Calu3 (cell line): Measurements from ENCODE around the gene ZNF888. TPM values are rescaled to one million over a fixed set of nuclear protein-coding genes. Genes with fewer than 3 reads are reported as not detected.
"Not testable (repeated sequence)": the region's sequence is repeated elsewhere in the genome, so short reads cannot be mapped to it uniquely, and the experiment has no call there.

Experiments used
- BruUV-seq: library from RNA; stranded (reverse); fragments of 400-500 nt; replicated peaks from 2 replicates; lab custom pipeline; 2021; lab: Mats Ljungman, UMichigan
- CTCF ChIA-PET: fragments of 300-600 bp; sonication (Branson Sonifier 250); formaldehyde crosslinking; loops from one replicate; lab custom pipeline; 2022; ENCODE audit warnings: antibody characterized with exemption; lab: Charles Lee
- DNase-seq: peaks from one replicate; pipeline ENCODE4 v3.0.0; 2022
- H3K27ac Mint-ChIP-seq: one replicate; pipeline ENCODE4 v1.8.0; 2022; ENCODE audit warnings: mixed read lengths; ENCODE audit not compliant: unreplicated experiment
- H3K27me3 Mint-ChIP-seq: one replicate; pipeline ENCODE4 v1.8.0; 2022; ENCODE audit warnings: mixed read lengths; ENCODE audit not compliant: unreplicated experiment
- H3K36me3 Mint-ChIP-seq: one replicate; pipeline ENCODE4 v1.8.0; 2022; ENCODE audit warnings: mild to moderate bottlenecking, moderate library complexity, mixed read lengths; ENCODE audit not compliant: insufficient read depth, unreplicated experiment
- H3K4me1 Mint-ChIP-seq: one replicate; pipeline ENCODE4 v1.8.0; 2022; ENCODE audit warnings: mild to moderate bottlenecking, low read depth, mixed read lengths; ENCODE audit not compliant: unreplicated experiment
- H3K4me3 Mint-ChIP-seq: one replicate; pipeline ENCODE4 v1.8.0; 2022; ENCODE audit warnings: mild to moderate bottlenecking, low read depth, moderate library complexity, mixed read lengths; ENCODE audit not compliant: unreplicated experiment
- H3K9me3 Mint-ChIP-seq: one replicate; pipeline ENCODE4 v1.8.0; 2022; ENCODE audit warnings: low read depth, mixed read lengths; ENCODE audit not compliant: unreplicated experiment
- CTCF ChIP-seq: fragments of 200-600 bp; IDR thresholded peaks from one replicate; pipeline ENCODE4 v1.8.0; 2022; ENCODE audit warnings: antibody characterized with exemption; ENCODE audit not compliant: unreplicated experiment
- intact Hi-C: fragments of 100-400 bp; cut with micrococcal nuclease; formaldehyde crosslinking; loops from one replicate; pipeline ENCODE4 v1.10.0; 2022; ENCODE audit not compliant: unreplicated experiment
- total RNA-seq: library from RNA; stranded (reverse); gene quantifications from 2 replicates; pipeline ENCODE4 v1.2.3, GENCODE V29; 2022

Gene ZNF888
- total RNA-seq, 1 experiment from 2014 or later, result 25.5 TPM

- intact Hi-C loops, result loop anchor here (5.0 to 10.0 kb wide), 3 partner anchors 156 to 251 kb away; partner anchors contain the start of genes ZNF600, ZNF611 and ZNF665
- peaks cover 34% of the 10 kb centered on the region for H3K4me1 Mint-ChIP-seq
These were observed 20.1 kb upstream of the ZNF888 start for GRCh38 chr19:52943134-52943883.

GRCh38 chr19:52942386-52943133 lies 19.3 kb upstream of the ZNF888 start:
- TSS peak; percentile 91 for BruUV-seq

More at GRCh38 chr19:52943134-52943883, 20.1 kb upstream of the ZNF888 start:
- Mint-ChIP-seq H3K9me3 (no peaks in the 10 kb centered on the region), H3K27ac (peak overlapping the region; percentile 90), H3K27me3 (no peaks in the 10 kb centered on the region), H3K36me3 (peaks cover 68% of the 10 kb centered on the region), H3K4me3 (peak overlapping the region; percentile 76)
- DNase-seq, result no peak
- CTCF ChIA-PET, result interaction anchor here (0.6 kb wide), 1 partner anchor 40 kb away, joined by 4 read pairs; no protein-coding TSS in a partner anchor
- no TSS peak for BruUV-seq
- TF ChIP-seq CTCF, result no peak

GRCh38 chr19:52941941-52942385 lies 18.7 kb upstream of the ZNF888 start:
- H3K27me3 Mint-ChIP-seq, result no peaks in the 10 kb centered on the region
- BruUV-seq, result TSS peak; percentile 85
- peaks cover 64% of the 10 kb centered on the region for H3K36me3 Mint-ChIP-seq
- CTCF ChIA-PET, result no interaction called here
- DNase-seq, result peak; percentile 39
- peaks cover 39% of the 10 kb centered on the region for H3K4me1 Mint-ChIP-seq
- H3K27ac Mint-ChIP-seq, result peak overlapping the region; percentile 54
- TF ChIP-seq CTCF, result no peak
- intact Hi-C loops, result loop anchor here (5.0 to 10.0 kb wide), 3 partner anchors 155 to 253 kb away; partner anchors contain the start of genes ZNF600, ZNF611 and ZNF665
- no peaks in the 10 kb centered on the region for H3K9me3 Mint-ChIP-seq
- peak overlapping the region; percentile 76 for H3K4me3 Mint-ChIP-seq

More at GRCh38 chr19:52942386-52943133, 19.3 kb upstream of the ZNF888 start:
- DNase-seq, result peak; percentile 98
- CTCF ChIA-PET, result no interaction called here
- peak overlapping the region; percentile 54 for H3K27ac Mint-ChIP-seq
- peak overlapping the region; percentile 76 for H3K4me3 Mint-ChIP-seq
- no peaks in the 10 kb centered on the region for H3K27me3 Mint-ChIP-seq
- H3K4me1 Mint-ChIP-seq, result peaks cover 35% of the 10 kb centered on the region
- H3K9me3 Mint-ChIP-seq, result no peaks in the 10 kb centered on the region
- intact Hi-C loops, result loop anchor here (5.0 to 10.0 kb wide), 3 partner anchors 155 to 252 kb away; partner anchors contain the start of genes ZNF600, ZNF611 and ZNF665
- TF ChIP-seq CTCF, result no peak
- peaks cover 70% of the 10 kb centered on the region for H3K36me3 Mint-ChIP-seq

GRCh38 chr19:52941523-52941922 lies 18.3 kb upstream of the ZNF888 start:
- peaks cover 64% of the 10 kb centered on the region for H3K36me3 Mint-ChIP-seq
- peak overlapping the region; percentile 76 for H3K4me3 Mint-ChIP-seq
- DNase-seq, H3K9me3 Mint-ChIP-seq, H3K27me3 Mint-ChIP-seq, CTCF ChIA-PET, BruUV-seq: not testable (repeated sequence)
- H3K27ac Mint-ChIP-seq, result peak overlapping the region; percentile 54
- H3K4me1 Mint-ChIP-seq, result peaks cover 44% of the 10 kb centered on the region
- intact Hi-C loops, result loop anchor here (5.0 to 10.0 kb wide), 3 partner anchors 154 to 253 kb away; partner anchors contain the start of genes ZNF600, ZNF611 and ZNF665

- H3K9me3 Mint-ChIP-seq, DNase-seq, BruUV-seq, H3K27me3 Mint-ChIP-seq: not testable (repeated sequence)
- H3K36me3 Mint-ChIP-seq, result peaks cover 64% of the 10 kb centered on the region
- H3K4me1 Mint-ChIP-seq, result peaks cover 50% of the 10 kb centered on the region
- H3K4me3 Mint-ChIP-seq, result peak overlapping the region; percentile 76
- H3K27ac Mint-ChIP-seq, result peak overlapping the region; percentile 54
- intact Hi-C loops, result loop anchor here (5.0 to 10.0 kb wide), 3 partner anchors 154 to 254 kb away; partner anchors contain the start of genes ZNF600, ZNF611 and ZNF665
- CTCF ChIA-PET, result interaction anchor here (0.6 to 0.7 kb wide), 2 partner anchors 47 to 119 kb away, joined by 3 to 5 read pairs; partner anchors contain the start of gene ZNF28
These were observed 17.7 kb upstream of the ZNF888 start for GRCh38 chr19:52940905-52941304.
